Measurements from ENCODE around the gene EGR2.

Gene EGR2

DNA sequence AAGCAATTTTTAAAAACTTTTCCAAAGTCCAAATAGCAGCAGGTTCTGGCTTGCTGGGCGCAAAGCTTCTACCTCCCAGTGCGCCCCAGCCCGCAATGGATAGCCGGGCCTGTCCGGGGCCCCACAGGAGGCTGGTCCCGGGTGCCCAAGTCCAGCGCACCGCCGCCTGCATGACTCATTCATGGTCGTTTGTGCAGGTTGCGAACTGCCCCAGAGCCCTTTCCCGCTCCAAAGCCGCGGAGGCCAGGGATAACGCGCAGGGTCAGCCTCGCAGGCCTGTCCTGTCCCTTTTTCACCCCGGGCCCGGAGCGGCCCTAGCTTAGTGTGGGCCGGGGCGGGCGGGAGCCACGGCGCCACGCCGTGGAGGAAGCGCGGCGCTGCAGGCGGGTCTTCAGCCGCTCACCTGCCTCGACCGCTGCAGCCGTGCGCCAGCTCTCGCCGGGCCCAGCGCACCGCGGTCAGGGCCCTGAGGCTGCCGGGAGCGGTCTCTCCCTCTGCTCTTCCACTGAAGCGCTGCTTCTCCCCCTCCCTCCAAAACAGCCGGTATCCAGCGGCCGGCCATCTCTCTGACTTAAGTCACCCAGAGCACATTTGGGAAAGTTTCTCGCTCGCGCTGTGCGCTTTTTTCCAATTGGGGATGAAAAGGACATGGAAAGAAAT is 1.7 kb upstream of the EGR2 start:
- DNase-seq = no peak

DNA sequence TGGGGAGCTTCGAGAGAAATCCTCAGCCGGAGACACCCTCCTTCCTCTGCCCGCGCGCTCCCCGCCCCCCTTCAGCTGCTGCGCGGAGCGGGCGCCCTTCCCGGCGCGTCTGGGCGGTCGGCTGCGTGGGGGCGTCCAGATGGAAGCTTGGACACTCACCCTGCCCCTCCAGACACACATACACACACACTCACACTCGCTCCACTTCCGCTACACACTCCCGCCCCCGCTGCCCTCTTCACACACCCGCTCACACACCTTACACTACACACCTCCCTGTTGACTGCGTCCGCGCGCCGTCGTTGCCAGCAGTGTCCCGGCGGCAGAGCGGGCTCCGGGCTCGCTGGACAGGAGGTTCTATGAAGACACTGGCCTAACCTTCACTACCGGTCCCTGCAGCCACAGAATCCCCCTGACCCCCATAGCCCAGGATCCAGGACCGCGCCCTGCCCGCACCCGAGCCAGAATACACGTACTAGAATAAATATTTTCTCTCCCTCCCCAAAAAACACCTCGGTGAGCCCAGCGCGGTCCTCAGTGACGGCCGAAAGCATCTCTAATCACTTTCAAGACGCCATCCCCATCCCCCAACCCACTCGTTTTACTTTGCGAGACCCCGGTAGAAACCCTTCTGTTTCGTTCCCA is 1.1 kb upstream of the EGR2 start:
- no peak for DNase-seq

DNA sequence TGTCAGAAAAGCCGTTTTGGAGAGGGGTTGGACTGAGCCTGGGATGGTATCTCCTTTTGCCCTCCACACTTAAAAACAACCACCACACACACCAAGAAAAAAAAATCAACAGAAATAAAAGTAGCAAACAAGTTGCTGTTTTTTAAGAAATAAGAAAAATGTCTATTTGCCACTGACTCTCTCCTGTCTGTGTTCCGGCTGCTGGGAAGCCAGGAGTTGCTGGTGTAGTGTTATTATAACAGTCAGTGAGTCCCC is 163 bp downstream of the EGR2 start:
- DNase-seq = no peak

DNA sequence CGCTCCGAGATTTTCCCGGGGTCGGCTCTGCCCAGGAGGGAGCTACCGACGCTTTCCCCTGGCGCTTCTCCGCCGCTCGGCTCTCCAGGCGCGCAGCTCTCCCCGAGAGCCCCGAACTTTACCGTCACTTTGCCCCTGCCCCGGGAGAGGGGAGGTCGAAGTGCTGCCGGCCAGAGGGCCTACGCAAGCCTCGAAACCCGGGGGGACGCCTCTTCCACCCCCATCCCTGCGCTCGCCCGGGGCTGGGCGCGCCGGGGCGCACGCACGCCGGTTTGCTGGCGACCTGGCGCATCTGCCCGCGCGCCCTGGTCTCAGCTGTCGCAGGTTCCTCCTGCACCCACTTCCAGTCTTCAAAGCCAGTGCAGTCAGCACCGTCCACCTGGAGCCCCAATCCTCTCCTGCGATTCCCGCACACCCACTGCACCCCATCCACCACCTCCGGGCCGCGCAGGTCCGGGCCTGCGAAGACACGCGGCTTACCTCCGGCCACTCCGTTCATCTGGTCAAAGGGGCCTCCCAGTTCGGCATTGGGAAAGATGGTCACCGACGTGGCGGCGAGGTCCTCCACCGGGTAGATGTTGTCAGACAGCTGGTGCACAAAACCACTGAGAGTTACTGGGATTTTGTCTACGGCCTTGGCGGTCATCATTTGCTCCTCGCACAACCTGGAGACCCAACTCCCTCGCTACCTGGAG is 638 bp downstream of the EGR2 start:
- no peak for DNase-seq

DNA sequence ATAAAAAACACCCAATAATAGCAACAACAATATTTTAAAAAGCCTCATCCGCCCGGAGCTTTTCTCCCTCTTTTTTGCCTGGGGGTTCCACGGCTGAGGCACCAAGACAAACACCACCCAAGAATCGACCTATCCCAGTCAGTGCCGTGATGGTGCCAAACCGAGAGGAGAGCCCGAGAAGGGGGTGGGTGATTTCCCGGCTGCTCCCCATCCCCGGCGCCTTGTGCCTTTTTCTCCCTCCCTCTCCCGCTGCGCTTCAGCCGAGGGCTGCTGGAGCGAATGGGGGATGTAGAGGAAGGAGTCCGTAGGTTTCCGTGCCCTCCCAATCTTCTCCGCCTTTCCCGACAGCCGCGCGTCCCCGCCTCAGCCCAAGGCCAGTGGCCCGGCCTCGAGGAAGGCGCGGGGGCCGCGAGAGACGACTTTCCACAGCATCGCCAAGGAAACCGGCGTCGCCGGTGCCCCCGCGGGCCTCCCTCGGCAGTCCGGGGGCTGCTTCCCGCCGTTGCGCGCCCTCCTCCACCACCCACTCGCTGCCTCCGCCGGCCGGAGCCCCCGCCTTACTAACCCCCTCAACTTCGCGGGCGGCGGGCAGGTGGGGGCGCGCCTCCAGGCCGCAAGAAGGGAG is 1.3 kb downstream of the EGR2 start:
- no peak for DNase-seq

DNA sequence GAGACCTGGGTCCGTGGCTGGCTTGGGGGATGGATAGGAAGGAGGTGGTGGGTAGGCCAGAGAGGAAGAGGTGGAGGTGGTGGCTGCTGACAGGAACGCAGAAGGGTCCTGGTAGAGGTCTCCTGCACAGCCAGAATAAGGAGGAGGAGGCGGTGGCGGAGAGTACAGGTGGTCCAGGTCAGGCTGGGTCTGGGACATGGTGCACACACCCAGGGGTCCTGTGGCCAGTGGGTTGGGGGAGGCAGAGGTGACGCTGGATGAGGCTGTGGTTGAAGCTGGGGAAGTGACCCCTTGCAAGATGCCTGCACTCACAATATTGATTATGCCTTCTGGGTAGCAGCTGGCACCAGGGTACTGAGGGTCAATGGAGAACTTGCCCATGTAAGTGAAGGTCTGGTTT is 2.2 kb downstream of the EGR2 start:
- DNase-seq = no peak

DNA sequence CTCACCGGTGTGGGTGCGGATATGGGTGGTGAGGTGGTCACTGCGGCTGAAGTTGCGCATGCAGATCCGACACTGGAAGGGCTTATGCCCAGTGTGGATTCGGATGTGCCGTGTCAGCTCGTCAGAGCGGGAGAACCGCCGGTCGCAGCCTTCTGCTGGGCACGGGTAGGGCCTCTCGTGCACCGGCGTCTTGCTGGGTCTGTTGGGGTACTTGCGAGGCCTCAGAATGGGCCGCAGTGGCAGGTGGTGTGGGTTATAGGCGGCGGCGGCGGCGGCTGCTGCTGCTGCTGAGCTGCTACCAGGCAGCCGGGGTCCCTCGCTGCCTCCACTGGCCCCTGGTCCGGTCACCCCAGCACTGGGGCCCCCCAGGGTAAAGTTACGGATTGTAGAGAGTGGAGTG is 2.7 kb downstream of the EGR2 start:
- DNase-seq = no peak

DNA sequence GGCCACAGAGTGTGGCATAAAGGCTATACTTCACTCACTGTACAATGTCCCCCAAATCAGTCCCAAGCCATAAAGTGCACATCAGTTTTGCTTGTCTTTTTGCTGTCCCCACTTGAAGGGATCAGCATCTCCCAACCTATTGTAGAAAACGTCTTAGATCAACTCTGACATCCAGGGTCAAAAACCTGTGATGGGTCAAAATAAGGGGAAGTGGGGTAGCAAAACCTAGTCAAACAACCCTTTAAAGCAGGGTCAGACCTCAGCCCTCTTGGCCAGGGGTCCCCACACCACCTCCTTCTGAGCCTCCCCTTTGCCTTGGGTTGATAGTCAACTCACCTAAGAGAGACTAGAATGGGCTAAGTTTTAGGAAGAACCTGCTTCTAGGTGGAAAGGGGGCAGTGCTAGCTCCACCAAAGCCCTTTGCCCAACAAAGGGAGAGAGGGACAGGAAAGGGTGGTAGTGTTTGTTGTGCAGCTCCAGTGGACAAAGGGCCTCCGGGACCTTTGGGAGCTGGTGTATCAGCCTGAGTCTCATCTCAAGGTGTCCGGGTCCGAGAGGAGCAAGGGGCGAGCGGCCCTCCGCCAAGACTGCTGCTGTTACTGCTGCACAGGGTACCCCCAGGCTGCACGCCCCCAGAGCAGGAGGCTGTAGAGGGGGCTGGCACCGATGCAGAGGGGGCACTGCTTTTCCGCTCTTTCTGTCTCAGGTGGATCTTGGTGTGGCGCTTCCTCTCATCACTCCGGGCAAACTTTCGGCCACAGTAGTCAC is 3.3 kb downstream of the EGR2 start:
- DNase-seq = no peak

DNA sequence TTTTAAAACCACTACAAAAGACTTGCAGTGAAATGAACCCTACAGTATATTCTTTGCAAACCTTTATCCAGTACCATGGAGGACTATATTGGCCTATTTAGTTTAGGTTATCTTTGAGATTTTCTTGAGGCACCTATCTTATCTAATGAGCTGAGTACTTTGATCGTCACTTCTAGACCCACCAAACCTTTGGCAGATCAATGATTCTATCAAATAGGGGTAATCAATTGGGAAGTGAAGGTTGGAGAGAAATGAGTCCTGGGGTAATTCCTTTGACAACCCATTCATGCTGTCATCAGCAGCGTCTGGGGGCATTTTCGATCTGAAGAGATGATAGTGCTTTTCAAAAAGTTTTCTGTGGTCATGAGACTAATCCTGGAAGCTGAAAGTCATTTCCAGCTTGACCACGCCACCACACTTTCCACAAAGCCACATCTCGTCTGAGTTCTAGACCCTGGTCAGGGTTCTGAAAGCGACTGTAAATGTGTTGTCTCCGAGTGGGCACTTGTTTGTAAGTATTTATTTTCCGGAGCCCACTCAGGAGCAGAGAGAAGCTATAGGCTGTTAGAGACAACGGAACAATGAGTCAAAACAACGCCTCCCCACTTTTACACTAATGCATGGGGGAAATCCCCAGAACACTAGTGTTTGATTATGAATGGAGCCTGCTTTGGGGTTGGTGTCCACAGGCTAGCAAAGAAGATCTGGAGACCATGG is 4.8 kb downstream of the EGR2 start:
- no peak for DNase-seq

DNA sequence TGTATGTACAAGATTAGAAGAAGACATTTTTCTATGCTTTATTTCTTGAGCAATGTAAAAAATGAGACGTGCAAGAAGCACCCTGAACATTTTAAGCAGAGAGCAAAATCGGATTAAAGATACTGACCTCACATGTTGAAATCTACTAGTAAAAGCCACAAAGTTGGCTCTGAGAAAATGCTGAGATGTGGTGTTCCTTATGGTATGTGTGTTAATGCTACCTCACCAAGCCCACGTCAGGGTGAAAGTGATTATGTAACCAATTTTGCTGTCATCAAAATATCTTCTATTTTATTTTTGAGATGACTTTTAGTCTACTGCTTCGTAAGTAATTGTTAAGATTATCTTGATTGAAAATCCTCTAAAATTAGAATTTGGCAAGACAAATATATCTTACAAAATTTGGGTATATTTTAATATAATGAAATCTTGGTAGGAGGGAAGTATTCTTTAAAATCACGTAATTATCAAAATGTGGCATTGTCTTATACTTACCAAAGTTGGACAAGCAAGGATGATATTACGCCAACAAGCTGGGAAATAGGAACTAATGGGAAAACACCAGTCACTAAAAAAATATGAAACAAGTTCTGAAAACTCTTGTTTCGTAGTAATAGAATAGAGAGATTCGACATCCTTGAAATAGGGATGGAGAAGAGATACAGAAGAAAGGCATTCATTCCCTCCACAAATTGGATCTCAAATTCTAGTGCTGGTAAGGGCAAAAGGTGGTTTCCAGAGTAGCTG is 5.8 kb downstream of the EGR2 start:
- DNase-seq = no peak

DNA sequence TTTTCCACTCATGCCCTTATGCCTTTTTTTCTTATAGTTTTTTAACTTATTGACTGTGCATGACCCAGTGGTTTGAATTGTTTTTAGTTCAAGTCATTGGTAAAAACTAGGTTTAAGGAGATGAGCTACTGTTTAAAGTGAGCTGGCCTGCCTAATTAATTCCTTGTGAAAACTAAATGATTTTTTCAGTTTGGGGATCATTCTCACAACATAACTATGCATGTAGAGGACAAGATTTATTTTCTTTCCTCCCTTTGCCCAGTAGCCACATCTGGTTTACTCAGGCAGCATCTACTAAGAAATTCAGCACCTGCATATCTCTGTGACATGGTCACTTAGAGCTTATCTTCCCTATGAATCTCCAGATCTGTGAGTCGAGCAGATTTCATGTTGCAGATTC is 9.9 kb downstream of the EGR2 start:
- DNase-seq = no peak

DNA sequence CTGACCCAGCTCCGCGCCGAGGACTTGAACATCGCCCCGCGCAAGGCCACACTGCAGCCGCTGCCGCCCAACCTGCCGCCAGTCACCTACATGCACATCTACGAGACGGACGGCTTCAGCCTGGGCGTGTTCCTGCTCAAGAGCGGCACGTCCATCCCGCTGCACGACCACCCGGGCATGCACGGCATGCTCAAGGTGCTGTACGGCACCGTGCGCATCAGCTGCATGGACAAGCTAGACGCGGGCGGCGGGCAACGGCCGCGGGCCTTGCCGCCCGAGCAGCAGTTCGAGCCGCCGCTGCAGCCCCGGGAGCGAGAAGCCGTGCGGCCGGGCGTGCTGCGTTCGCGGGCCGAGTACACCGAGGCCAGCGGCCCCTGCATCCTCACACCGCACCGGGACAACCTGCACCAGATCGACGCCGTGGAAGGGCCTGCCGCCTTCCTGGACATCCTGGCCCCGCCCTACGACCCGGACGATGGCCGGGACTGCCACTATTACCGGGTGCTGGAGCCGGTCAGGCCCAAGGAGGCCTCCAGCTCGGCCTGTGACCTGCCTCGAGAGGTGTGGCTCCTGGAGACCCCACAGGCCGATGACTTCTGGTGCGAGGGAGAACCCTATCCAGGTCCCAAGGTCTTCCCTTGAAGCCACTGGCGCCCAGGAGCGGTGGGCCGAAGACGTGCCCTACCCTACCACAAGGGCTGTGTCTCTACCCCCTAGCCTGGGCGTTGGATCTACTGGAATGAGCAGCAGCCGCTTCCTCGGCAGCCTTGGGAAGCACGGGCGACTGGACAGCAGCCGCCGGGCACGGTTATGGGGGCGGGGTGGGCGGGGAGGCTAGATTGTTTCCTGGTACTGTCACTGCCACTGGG is 10.7 kb downstream of the EGR2 start:
- no peak for DNase-seq

DNA sequence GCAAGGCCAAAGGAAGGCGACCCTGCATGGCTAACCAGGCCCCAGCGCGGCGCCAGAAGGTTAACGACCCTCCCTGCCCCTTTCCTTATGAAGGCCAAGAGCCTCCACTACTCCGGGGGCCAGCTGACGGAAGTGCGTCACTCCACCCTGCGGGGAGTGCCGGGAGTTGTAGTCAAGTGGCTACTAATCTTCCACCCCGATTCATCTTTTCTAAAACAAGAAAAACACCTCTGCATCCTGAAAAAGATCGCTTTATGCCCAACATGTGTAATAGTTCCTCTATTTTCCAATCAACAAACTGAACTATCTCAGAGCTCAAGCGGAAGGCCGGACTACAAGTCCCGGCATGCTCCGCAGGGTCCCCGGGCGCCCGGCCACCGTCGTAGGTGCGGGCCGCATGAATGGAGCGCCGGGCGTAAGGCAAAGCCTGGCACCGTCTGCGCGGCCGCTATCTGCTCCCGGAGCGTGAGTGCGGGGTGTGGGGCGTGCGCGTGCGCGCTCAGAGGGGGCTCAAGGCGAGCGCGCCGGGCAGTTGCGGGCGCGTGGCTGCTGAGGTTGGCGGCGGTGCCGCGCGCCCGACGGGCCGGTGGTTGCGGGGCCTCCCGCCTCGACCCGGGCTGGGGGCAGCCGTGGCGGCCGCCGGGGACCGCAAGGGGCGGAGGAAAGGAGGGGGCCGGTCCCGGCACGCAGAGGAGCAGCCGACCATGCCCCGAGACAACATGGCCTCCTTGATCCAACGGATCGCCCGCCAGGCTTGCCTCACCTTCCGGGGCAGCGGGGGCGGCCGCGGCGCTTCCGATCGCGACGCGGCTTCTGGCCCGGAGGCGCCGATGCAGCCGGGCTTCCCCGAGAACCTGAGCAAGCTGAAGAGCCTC is 11.6 kb downstream of the EGR2 start, which contains the start of gene ADO:
Gene ADO (plus strand): TSS at position 365 of the 875 bp plus-strand sequence. CDS start 340 bp downstream, at position 705.
- peak; percentile 15 for DNase-seq

DNA sequence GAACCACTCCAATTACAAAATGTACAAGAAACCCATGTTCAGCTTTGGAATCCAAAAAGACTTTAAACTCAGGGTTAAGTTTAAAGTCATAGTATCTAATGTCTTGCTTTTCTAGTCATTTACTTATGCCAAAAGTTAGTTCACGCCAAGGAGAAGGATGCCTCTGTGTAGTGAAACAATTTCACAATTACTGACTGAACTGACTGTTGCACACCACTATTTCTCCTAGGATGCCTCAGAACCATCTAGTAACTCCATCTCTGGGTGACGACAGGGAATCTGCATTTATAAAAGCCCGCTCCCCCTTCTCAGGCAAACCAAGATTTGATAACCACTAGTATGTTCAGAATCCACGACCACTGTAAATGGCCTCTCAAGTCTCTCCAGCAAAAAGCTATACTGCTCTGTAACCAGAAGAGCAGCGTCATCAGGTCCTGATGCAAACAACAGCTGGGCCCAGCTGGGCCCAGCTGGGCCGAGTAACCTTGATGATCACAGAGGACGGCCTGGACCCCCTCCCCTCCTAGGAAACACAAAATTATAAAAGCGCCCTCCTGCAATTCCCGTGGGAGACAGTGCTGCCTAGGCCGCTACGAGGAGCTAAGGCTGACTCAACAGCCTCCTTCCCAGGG is 12.3 kb downstream of the EGR2 start:
- DNase-seq = no peak

DNA sequence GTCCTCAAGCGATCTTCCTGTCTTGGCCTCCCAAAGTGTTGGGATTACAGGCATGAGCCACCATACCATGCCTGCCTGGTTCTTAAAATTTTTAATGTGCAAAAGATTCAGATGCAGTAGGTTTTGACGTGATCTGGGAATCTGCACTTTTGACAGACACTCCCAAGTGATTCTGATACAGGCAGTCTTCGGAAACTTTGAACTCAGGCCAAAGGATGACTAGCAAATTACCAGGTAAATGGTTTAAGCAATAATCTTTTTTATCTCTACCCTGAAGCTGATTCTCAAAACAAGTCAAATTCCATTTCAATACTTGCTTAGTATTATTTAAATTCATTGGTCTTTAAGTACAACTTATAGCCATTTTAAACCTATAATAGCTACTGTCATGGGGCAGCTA is 14.3 kb downstream of the EGR2 start:
- DNase-seq = no peak

DNA sequence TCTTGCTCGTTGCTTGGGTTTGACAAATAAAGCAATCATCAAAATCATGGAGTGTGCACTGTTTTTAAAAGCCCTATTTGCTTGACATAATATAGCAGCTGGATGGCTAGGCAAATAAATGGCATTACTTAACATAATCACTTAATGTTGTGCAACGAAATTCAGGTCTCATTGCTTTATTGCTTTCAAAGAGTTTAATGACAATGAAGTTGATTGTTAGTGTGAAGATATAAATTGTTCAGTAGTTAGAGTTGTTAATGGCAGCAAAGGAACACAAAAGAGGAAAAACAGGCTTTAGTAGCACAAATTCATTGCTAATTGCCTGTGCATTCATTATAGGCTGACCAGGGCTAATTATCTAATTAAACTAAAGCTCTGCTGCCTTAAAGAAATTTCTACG is 19.3 kb downstream of the EGR2 start:
- no peak for DNase-seq

DNA sequence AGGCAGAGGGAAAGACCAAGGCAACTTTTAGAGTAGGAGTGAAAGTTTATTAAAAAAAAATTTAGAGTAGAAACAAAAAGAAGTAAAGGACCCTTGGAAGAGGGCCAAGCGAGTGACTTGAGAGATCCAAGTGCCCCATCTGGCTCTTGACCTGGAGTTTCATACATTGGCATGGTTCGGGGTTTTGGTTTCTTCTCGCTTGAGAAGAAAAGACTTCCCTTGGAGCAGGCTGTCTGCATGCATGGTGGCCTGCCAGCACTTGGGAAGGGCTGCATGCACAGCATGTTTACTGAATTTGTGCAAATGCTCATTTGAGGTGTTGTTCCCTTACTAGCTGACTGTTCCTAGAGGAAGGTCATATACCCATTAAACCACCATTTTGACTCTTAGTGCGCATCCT is 20.4 kb downstream of the EGR2 start:
- no peak for DNase-seq

DNA sequence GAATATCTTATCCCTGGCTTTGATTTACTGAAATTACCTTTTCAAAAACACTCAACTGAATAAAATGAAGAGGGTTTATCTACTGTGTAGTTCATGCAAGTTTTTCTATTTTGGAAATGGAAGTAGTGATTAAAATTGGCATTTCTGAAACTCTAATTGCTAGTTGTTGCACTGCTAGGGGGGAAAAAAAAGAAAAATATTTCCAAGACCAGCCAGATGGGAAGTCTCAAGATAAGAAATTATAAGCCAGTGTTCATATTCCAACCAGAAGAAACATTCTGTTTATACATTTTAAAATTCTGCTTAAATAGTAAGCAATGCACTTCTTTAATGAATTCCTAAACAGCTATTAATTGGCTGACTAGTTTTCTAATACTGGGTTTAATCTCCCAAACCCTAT is 21.1 kb downstream of the EGR2 start:
- DNase-seq = no peak

DNA sequence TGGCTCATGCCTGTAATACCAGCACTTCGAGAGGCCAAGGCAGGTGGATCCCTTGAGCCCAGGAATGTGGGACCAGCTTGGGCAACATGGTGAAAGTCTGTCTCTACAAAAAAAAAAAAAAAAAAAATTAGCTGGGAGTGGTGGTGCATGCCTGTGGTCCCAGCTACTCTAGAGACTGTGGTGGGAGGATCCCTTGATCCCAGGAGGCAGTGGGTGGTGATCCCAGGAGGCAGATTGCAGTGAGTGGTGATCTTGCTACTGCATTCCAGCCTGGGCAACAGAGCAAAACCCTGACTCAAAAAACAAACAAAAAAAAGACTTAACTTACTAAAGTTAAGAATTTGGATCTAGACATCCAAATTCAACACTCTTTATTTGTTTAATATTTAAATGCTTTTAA is 21.9 kb downstream of the EGR2 start:
- DNase-seq = no peak

All from NCI-H2081 treated with DMSO at 0.1 percent for 48 hours (cell line).